Measurements from ENCODE around the gene ZNF230.

The ZNF230 gene

GRCh38 chr19:43997631-43998290 is 5.0 kb upstream of the ZNF230 start:
- Histone ChIP-seq H3K4me2 (no peak overlapping the region), H3K9me3 (no peaks in the 10 kb centered on the region), H3K27me3 (no peaks in the 10 kb centered on the region), H3K4me1 (peaks cover 7% of the 10 kb centered on the region), H3K36me3 (peaks cover 28% of the 10 kb centered on the region), H3K4me3 (no peak overlapping the region), H3K27ac (no peak overlapping the region), H3K9ac (no peak overlapping the region), H4K20me1 (no peaks in the 10 kb centered on the region)
- TF ChIP-seq Cebpa-rat (IDR thresholded peaks at IDR 0.05): no peak

- Histone ChIP-seq H3K4me2 (peak overlapping the region; percentile 92), H3K9ac (peak overlapping the region; percentile 86), H3K27me3 (no peaks in the 10 kb centered on the region), H4K20me1 (no peaks in the 10 kb centered on the region), H3K36me3 (peaks cover 17% of the 10 kb centered on the region), H3K9me3 (peaks cover 26% of the 10 kb centered on the region), H3K4me1 (peaks cover 18% of the 10 kb centered on the region), H3K27ac (peak overlapping the region; percentile 75), H3K4me3 (peak overlapping the region; percentile 97)
- TF ChIP-seq Cebpa-rat (IDR thresholded peaks at IDR 0.05): no peak
Measured at GRCh38 chr19:44002212-44002565, 568 bp upstream of the ZNF230 start.

- Histone ChIP-seq H4K20me1 (no peaks in the 10 kb centered on the region), H3K4me3 (peak overlapping the region; percentile 97), H3K4me1 (peaks cover 18% of the 10 kb centered on the region), H3K36me3 (peaks cover 30% of the 10 kb centered on the region), H3K4me2 (peak overlapping the region; percentile 92), H3K27me3 (no peaks in the 10 kb centered on the region), H3K27ac (peak overlapping the region; percentile 75), H3K9ac (peak overlapping the region; percentile 86), H3K9me3 (peaks cover 39% of the 10 kb centered on the region)
- TF ChIP-seq Cebpa-rat (IDR thresholded peaks at IDR 0.05): peak; percentile 37; the same call in 1 of the 2 replicates
Measured at GRCh38 chr19:44003461-44004009, 778 bp downstream of the ZNF230 start.

GRCh38 chr19:44005973-44006372 is 3.2 kb downstream of the ZNF230 start:
- Histone ChIP-seq H3K4me3 (no peak overlapping the region), H3K27ac (no peak overlapping the region), H3K4me2 (no peak overlapping the region), H3K4me1 (peaks cover 18% of the 10 kb centered on the region), H3K9ac (no peak overlapping the region), H4K20me1 (no peaks in the 10 kb centered on the region), H3K36me3 (peaks cover 54% of the 10 kb centered on the region), H3K9me3 (peaks cover 63% of the 10 kb centered on the region), H3K27me3 (no peaks in the 10 kb centered on the region)
- peak; percentile 9; the same call in 1 of the 2 replicates for TF ChIP-seq Cebpa-rat (IDR thresholded peaks at IDR 0.05)

- Histone ChIP-seq H3K36me3 (peaks cover 69% of the 10 kb centered on the region), H3K9ac (no peak overlapping the region), H3K4me1 (peaks cover 11% of the 10 kb centered on the region), H3K27ac (no peak overlapping the region), H4K20me1 (no peaks in the 10 kb centered on the region), H3K27me3 (no peaks in the 10 kb centered on the region), H3K4me3 (0 out of 2 replicates have a peak overlapping the region, but pooled peaks have one; percentile 15), H3K4me2 (no peak overlapping the region), H3K9me3 (peaks cover 78% of the 10 kb centered on the region)
- TF ChIP-seq Cebpa-rat (IDR thresholded peaks at IDR 0.05): peak; percentile 39; the same call in 1 of the 2 replicates
Measured at GRCh38 chr19:44007473-44007872, 4.7 kb downstream of the ZNF230 start.

- Histone ChIP-seq H3K4me1 (no peaks in the 10 kb centered on the region), H3K4me2 (no peak overlapping the region), H4K20me1 (no peaks in the 10 kb centered on the region), H3K9me3 (peaks cover 100% of the 10 kb centered on the region), H3K9ac (no peak overlapping the region), H3K27me3 (no peaks in the 10 kb centered on the region), H3K27ac (no peak overlapping the region), H3K36me3 (peaks cover 76% of the 10 kb centered on the region), H3K4me3 (peak overlapping the region; percentile 44)
- TF ChIP-seq Cebpa-rat (IDR thresholded peaks at IDR 0.05): no peak
Measured at GRCh38 chr19:44010468-44010867, 7.7 kb downstream of the ZNF230 start.

GRCh38 chr19:44019498-44019897 is 16.7 kb downstream of the ZNF230 start:
- Histone ChIP-seq H3K9me3 (peaks cover 24% of the 10 kb centered on the region), H3K4me2 (no peak overlapping the region), H3K27me3 (no peaks in the 10 kb centered on the region), H3K27ac (no peak overlapping the region), H4K20me1 (no peaks in the 10 kb centered on the region), H3K36me3 (no peaks in the 10 kb centered on the region), H3K4me1 (no peaks in the 10 kb centered on the region), H3K4me3 (no peak overlapping the region), H3K9ac (no peak overlapping the region)
- no peak for TF ChIP-seq Cebpa-rat (IDR thresholded peaks at IDR 0.05)

GRCh38 chr19:44021221-44021620 is 18.5 kb downstream of the ZNF230 start:
- no peak overlapping the region for H3K4me3 ChIP-seq
- TF ChIP-seq Cebpa-rat (IDR thresholded peaks at IDR 0.05): no peak
- peaks cover 8% of the 10 kb centered on the region; the same call in 1 of the 2 replicates for H3K4me1 ChIP-seq
- no peak overlapping the region for H3K27ac ChIP-seq
- H3K27me3 ChIP-seq: no peaks in the 10 kb centered on the region
- no peak overlapping the region for H3K9ac ChIP-seq
- no peak overlapping the region for H3K4me2 ChIP-seq
- no peaks in the 10 kb centered on the region for H3K36me3 ChIP-seq
- peaks cover 23% of the 10 kb centered on the region for H3K9me3 ChIP-seq
- no peaks in the 10 kb centered on the region for H4K20me1 ChIP-seq

- no peaks in the 10 kb centered on the region for H3K27me3 ChIP-seq
- peak overlapping the region; percentile 81 for H3K4me2 ChIP-seq
- peak overlapping the region; percentile 71 for H3K9ac ChIP-seq
- H3K4me1 ChIP-seq: peaks cover 8% of the 10 kb centered on the region; the same call in 1 of the 2 replicates
- TF ChIP-seq Cebpa-rat (IDR thresholded peaks at IDR 0.05): no peak
- H3K9me3 ChIP-seq: peaks cover 45% of the 10 kb centered on the region
- peak overlapping the region; percentile 47; the same call in 1 of the 2 replicates for H3K27ac ChIP-seq
- peaks cover 35% of the 10 kb centered on the region for H3K36me3 ChIP-seq
- H4K20me1 ChIP-seq: no peaks in the 10 kb centered on the region
- H3K4me3 ChIP-seq: peak overlapping the region; percentile 69
Measured at GRCh38 chr19:44024900-44025216, 22.1 kb downstream of the ZNF230 start.

- peak within 1 kb of the TSS; percentile 81 for H3K4me2 ChIP-seq
- no peaks in the 10 kb centered on the region for H4K20me1 ChIP-seq
- TF ChIP-seq Cebpa-rat (IDR thresholded peaks at IDR 0.05): no peak
- peak within 1 kb of the TSS; percentile 47 for H3K27ac ChIP-seq
- H3K4me3 ChIP-seq: peak within 1 kb of the TSS; percentile 69
- peak within 1 kb of the TSS; percentile 71 for H3K9ac ChIP-seq
- H3K9me3 ChIP-seq: peaks cover 51% of the 10 kb centered on the region
- peaks cover 8% of the 10 kb centered on the region; the same call in 1 of the 2 replicates for H3K4me1 ChIP-seq
- no peaks in the 10 kb centered on the region for H3K27me3 ChIP-seq
- peaks cover 40% of the 10 kb centered on the region for H3K36me3 ChIP-seq
Measured at GRCh38 chr19:44025217-44025936, 22.6 kb downstream of the ZNF230 start, which contains the start of gene ZNF222. ZNF222 (plus strand) TSS chr19:44025379; CDS start chr19:44025437, 58 bp downstream.
